Kidney epithelial cell (primary cell): ENCODE results near the gene DNAI1. TPM values are rescaled to one million over a fixed set of nuclear protein-coding genes. Genes with fewer than 3 reads are reported as not detected.

Source experiments
- DNase-seq: peaks from one replicate; pipeline ENCODE4 v3.0.0-alpha.2; 2010; ENCODE audit warnings: low read depth
- H3K27me3 ChIP-seq: 2 replicates; pipeline ENCODE4 v1.6.0; 2011; ENCODE audit warnings: low read length; ENCODE audit not compliant: control insufficient read depth, insufficient read depth
- H3K36me3 ChIP-seq: 2 replicates; pipeline ENCODE4 v1.5.1; 2011; ENCODE audit warnings: low read length; ENCODE audit not compliant: control insufficient read depth, insufficient read depth
- H3K4me3 ChIP-seq: 2 replicates; pipeline ENCODE4 v1.5.1; 2011; ENCODE audit warnings: low read depth, mild to moderate bottlenecking, control low read depth, low read length
- total RNA-seq: library from RNA; depleted of rRNA; stranded (reverse); fragments of >200 nt; gene quantifications from 2 replicates; pipeline ENCODE4 v1.2.3, GENCODE V29; 2015
- TF ChIP-seq, protein P1 (sequence below): IDR thresholded peaks from 2 replicates; pipeline ENCODE4 v1.5.1; 2011; ENCODE audit warnings: mild to moderate bottlenecking, moderate library complexity, low read length, control low read depth, inconsistent platforms; ENCODE audit not compliant: insufficient read depth, poor library complexity, severe bottlenecking

Gene DNAI1
- total RNA-seq, 1 donor from 2014 or later, result not detected

- DNase-seq, result no peak
- H3K36me3 ChIP-seq, result no peaks in the 10 kb centered on the region
- no peaks in the 10 kb centered on the region for H3K27me3 ChIP-seq
- no peak overlapping the region for H3K4me3 ChIP-seq
- TF ChIP-seq, protein P1, sequence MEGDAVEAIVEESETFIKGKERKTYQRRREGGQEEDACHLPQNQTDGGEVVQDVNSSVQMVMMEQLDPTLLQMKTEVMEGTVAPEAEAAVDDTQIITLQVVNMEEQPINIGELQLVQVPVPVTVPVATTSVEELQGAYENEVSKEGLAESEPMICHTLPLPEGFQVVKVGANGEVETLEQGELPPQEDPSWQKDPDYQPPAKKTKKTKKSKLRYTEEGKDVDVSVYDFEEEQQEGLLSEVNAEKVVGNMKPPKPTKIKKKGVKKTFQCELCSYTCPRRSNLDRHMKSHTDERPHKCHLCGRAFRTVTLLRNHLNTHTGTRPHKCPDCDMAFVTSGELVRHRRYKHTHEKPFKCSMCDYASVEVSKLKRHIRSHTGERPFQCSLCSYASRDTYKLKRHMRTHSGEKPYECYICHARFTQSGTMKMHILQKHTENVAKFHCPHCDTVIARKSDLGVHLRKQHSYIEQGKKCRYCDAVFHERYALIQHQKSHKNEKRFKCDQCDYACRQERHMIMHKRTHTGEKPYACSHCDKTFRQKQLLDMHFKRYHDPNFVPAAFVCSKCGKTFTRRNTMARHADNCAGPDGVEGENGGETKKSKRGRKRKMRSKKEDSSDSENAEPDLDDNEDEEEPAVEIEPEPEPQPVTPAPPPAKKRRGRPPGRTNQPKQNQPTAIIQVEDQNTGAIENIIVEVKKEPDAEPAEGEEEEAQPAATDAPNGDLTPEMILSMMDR, result no peak
Observed at GRCh38 chr9:34419716-34420504, 38.7 kb upstream of the DNAI1 start.

DNA sequence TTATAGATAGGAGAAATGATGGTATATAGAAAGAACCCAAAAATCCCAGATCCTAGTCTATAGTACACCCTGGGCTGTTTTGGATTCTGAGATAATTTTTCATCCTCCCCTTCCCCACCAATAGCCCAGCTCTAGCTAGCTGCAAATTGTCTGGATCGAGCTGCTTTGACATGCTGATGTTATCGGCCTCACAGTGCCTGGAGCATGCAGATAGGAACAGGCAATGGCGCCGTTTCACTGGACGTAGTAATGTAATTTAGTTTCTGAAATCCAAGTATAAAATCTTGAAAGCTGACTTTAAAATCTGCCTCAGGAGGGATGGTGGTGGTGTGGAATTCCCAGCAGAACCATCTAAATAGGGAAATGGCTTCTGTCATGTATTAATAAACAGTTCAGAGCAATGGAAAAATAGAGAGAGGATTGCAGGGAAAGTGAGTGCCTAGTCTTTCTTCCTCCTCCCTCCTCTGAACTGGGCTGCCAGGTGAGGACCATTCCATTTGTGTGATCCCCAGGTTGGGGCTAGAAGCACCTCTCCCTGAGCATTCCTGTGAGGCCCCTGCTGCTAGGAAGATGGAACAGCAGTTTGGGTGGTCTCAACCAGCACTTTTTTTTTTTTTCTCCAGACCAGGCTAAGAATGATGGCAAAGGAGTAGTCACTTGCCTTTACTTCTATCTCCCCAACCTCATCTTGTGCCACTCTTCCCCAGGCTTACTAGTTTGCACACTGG, 32.1 kb upstream of the DNAI1 start:
- no peak for DNase-seq
- H3K4me3 ChIP-seq, result no peak overlapping the region
- TF ChIP-seq, protein P1, result no peak
- H3K27me3 ChIP-seq, result no peaks in the 10 kb centered on the region
- no peaks in the 10 kb centered on the region for H3K36me3 ChIP-seq

DNA sequence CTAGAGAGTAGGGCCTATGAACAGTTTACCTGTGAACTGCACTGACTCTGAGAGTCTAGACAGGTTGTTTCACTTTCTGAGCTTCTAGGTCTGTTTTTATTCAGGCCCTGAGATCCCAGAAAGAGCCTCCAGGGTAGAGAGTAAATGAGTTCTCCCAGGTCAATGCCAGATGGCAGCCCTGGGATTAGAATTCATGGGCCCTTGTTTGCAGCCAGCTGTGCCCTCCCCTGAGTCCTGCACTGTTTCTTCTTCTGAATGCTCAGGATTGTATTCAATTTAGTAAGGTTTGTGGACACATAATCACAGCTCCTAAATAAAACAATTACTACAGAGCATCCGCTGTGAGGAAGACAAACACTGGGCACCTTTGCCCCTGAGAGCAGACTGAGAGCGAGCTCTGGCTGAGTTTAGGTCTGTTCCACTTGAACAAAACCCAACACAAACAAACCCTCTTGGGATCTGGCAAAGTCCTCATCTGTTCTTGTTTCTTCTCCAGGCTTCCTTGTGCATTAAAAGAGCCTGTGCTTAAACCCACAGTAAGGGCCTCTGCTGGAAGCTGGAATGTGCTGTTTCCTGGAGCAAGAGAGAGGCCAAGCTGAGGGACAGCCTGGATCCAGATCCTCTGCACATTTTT, 30.2 kb upstream of the DNAI1 start:
- no peaks in the 10 kb centered on the region for H3K36me3 ChIP-seq
- no peak overlapping the region for H3K4me3 ChIP-seq
- TF ChIP-seq, protein P1, result no peak
- H3K27me3 ChIP-seq, result no peaks in the 10 kb centered on the region
- no peak for DNase-seq

- Histone ChIP-seq H3K27me3 (no peaks in the 10 kb centered on the region), H3K36me3 (no peaks in the 10 kb centered on the region), H3K4me3 (no peak overlapping the region)
- DNase-seq, result no peak
- TF ChIP-seq, protein P1, result no peak
Observed at GRCh38 chr9:34430843-34431437, 27.7 kb upstream of the DNAI1 start.

- TF ChIP-seq, protein P1, result no peak
- Histone ChIP-seq H3K36me3 (no peaks in the 10 kb centered on the region), H3K4me3 (no peak overlapping the region), H3K27me3 (no peaks in the 10 kb centered on the region)
- DNase-seq, result no peak
Observed at GRCh38 chr9:34431667-34432066, 26.9 kb upstream of the DNAI1 start.
